ENCODE data around the gene SCYGR1. TPM values are rescaled to one million over a fixed set of nuclear protein-coding genes. Genes with fewer than 3 reads are reported as not detected.
A peak's percentile ranks its signal among the peaks of the same experiment; 100 is the strongest.

Gene SCYGR1
- total RNA-seq, 1 donor from 2014 or later, result not detected

DNA sequence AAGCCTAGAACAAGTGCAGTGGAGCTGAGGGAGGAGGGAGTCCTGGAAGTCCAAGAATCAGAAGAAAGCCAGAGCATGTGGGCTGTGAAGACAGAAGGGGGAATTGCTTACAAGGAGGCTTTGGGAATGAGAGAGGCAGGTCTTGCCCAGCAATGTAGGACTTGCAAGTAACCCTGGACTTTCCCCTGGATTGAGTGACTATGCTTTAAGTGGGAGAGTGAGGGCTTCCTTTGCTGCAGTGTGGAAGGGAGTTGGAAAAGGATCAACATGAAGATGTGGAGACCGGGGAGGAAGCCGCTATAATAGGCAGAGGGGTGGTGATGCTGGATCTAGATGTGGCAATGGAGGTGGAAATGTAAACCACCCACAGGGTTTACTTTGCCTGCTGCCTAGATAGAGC is 13.8 kb upstream of the SCYGR1 start:
- H3K9me3 ChIP-seq, result no peaks in the 10 kb centered on the region
- intact Hi-C loops (cut with DNase I), result no loop called here
- H3K36me3 ChIP-seq, result no peaks in the 10 kb centered on the region
- peaks cover 4% of the 10 kb centered on the region for H3K4me1 ChIP-seq
- ATAC-seq (no peak), DNase-seq (no peak)
- no peak overlapping the region for H3K27ac ChIP-seq
- H3K27me3 ChIP-seq, result no peaks in the 10 kb centered on the region
- TF ChIP-seq, protein P1, sequence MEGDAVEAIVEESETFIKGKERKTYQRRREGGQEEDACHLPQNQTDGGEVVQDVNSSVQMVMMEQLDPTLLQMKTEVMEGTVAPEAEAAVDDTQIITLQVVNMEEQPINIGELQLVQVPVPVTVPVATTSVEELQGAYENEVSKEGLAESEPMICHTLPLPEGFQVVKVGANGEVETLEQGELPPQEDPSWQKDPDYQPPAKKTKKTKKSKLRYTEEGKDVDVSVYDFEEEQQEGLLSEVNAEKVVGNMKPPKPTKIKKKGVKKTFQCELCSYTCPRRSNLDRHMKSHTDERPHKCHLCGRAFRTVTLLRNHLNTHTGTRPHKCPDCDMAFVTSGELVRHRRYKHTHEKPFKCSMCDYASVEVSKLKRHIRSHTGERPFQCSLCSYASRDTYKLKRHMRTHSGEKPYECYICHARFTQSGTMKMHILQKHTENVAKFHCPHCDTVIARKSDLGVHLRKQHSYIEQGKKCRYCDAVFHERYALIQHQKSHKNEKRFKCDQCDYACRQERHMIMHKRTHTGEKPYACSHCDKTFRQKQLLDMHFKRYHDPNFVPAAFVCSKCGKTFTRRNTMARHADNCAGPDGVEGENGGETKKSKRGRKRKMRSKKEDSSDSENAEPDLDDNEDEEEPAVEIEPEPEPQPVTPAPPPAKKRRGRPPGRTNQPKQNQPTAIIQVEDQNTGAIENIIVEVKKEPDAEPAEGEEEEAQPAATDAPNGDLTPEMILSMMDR (IDR thresholded peaks at IDR 0.05), result no peak
- no peak overlapping the region for H3K4me3 ChIP-seq

DNA sequence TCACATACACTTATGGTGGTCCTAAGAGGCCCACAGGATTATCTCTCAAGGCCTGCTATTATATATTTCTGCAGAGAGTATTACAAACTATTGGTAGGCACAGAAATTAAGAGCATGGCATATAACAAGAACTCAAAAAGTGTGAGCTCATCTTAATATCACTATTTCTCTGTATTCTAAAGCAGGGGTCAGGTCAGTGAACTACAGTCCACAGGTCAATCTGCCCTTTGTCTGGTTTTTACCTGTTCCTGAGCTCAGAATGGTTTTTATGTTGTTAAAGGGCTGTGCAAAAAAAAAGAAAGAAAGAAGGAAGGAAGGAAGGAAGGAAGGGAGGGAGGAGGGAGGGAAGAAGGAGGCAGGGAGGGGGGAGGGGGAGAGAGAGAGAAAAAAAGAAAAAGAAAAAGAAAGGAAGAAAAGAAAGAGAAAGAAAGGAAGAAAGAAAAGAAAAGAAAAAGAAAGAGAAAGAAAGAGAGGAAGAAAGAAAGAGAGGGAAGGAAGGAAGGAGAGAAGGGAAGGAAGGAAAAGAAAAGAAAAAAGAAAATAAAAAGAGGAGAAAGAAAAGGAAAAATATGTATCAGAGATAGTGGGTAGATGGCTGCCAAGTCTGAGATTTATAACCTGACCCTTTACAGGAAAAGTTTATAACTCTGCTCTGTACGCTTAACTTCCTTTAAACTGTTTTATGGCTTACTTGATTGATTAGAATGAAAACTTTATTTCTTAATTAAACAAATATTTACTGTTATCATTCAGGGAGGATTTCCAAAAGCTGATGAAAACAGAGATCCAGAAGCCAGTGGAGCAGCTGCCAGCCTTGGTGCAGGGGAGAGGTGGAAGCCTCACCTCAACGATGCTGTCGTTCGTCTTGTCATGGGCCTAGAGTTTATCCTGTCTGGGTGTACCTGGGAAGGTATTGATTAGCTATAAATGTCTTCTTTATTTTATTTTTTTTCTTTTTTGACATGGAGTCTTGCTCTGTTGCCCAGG is 11.2 kb upstream of the SCYGR1 start:
- Histone ChIP-seq H3K4me3 (no peak overlapping the region), H3K27me3 (no peaks in the 10 kb centered on the region), H3K4me1 (no peaks in the 10 kb centered on the region), H3K27ac (no peak overlapping the region), H3K9me3 (no peaks in the 10 kb centered on the region), H3K36me3 (no peaks in the 10 kb centered on the region)
- ATAC-seq, result no peak
- no peak for DNase-seq
- intact Hi-C loops (cut with DNase I), result no loop called here
- TF ChIP-seq, protein P1 (IDR thresholded peaks at IDR 0.05), result no peak

DNA sequence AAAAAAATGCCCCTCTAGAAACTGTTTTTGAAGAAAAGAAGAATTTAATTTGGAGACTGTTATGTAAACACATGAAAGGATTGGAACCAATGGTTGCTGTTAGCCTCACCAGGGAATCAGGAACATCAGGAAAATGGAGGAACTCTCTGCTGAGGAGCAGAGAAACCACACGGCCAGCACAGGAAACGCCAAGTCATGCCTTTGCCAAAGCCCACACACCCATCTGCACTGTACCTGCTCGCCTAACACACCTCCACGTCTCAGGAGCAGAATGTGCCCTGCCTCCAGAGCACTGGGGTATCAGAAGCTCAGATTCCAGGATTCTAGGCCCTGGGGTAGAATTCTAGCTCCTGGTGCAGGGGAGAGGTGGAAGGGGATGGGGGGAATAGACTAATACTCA is 9.8 kb upstream of the SCYGR1 start:
- Histone ChIP-seq H3K4me3 (no peak overlapping the region), H3K36me3 (no peaks in the 10 kb centered on the region), H3K4me1 (no peaks in the 10 kb centered on the region), H3K9me3 (no peaks in the 10 kb centered on the region), H3K27ac (no peak overlapping the region), H3K27me3 (no peaks in the 10 kb centered on the region)
- DNase-seq (no peak), ATAC-seq (peak; percentile 45)
- intact Hi-C loops (cut with DNase I), result no loop called here
- TF ChIP-seq, protein P1 (IDR thresholded peaks at IDR 0.05), result no peak

DNA sequence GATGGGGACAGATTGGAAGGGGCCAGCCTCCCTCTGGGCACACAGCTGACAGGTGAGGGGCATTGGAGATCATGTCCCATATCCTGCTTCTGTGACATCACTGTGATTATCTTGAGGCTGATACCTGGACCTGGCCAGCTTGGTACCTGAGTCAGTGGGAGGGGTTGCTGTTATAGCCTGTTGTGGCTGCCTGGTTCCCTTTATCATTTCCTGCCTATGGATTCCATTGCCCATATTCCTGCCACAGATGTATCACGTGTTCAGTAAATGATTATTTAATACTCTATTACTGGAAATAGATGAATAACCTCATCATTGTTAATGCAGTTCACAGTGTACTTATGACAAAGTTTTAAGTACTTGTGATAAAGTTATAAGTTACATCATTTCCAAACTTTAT is 7.8 kb upstream of the SCYGR1 start:
- no peak overlapping the region for H3K27ac ChIP-seq
- H3K27me3 ChIP-seq, result no peaks in the 10 kb centered on the region
- intact Hi-C loops (cut with DNase I), result no loop called here
- no peak for ATAC-seq
- no peaks in the 10 kb centered on the region for H3K4me1 ChIP-seq
- TF ChIP-seq, protein P1 (IDR thresholded peaks at IDR 0.05), result no peak
- DNase-seq, result no peak
- no peaks in the 10 kb centered on the region for H3K9me3 ChIP-seq
- H3K36me3 ChIP-seq, result no peaks in the 10 kb centered on the region
- no peak overlapping the region for H3K4me3 ChIP-seq

DNA sequence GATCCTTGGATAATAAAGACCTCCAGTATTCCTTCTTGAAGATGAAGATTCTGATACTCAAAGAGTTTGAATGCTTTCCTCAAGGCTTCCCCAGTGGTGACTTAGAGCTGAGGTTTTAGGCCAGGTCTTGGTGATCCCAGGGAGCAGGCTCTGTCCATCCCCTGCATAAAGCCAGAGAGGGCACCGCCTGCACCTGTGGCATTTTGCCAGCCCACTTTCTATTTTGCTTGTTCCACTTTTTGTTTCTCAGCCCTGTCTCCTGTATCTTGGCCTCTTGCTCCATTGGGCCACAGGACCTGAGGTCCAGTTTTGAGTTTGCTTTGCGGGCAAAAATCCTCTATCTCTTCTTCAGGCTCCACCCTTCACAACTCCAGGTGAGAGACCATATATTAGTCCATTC is 6.7 kb upstream of the SCYGR1 start:
- intact Hi-C loops (cut with DNase I), result no loop called here
- ATAC-seq, result no peak

More for the DNA sequence above, 6.7 kb upstream of the SCYGR1 start:
- Histone ChIP-seq H3K36me3 (no peaks in the 10 kb centered on the region), H3K4me1 (no peaks in the 10 kb centered on the region), H3K27me3 (no peaks in the 10 kb centered on the region), H3K27ac (no peak overlapping the region), H3K9me3 (no peaks in the 10 kb centered on the region), H3K4me3 (no peak overlapping the region)
- DNase-seq, result no peak
- TF ChIP-seq, protein P1 (IDR thresholded peaks at IDR 0.05), result no peak
